DMS153 treated with DMSO at 0.1 percent for 48 hours (cell line): ENCODE data around the gene DEDD.

Experiments used
- DNase-seq: peaks from one replicate; lab custom pipeline; 2025; ENCODE audit not compliant: unreplicated experiment; lab: John Stamatoyannopoulos, UW

DEDD gene

DNA sequence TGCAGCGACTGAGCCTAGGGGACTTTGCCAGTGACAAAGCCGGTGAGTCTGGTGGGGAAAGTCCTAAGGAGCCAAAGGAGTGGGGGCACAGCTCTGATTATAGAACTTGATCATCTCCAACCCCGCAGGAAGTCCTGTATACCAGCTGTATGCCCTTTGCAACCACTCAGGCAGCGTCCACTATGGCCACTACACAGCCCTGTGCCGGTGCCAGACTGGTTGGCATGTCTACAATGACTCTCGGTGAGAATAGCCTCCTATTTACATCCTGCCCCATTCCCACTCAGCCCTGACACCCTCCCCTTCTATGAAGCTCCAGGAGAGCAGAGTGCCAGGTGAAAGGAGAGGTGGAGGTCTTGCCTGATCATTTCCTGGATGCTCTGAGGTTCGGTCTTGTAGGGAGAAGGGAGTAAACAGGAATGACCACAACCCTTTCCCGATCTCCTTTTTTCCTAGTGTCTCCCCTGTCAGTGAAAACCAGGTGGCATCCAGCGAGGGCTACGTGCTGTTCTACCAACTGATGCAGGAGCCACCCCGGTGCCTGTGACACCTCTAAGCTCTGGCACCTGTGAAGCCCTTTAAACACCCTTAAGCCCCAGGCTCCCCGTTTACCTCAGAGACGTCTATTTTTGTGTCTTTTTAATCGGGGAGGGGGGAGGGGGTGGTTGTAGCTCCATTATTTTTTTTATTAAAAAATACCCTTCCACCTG, 32.6 kb upstream of the DEDD start:
- DNase-seq: no peak

DNA sequence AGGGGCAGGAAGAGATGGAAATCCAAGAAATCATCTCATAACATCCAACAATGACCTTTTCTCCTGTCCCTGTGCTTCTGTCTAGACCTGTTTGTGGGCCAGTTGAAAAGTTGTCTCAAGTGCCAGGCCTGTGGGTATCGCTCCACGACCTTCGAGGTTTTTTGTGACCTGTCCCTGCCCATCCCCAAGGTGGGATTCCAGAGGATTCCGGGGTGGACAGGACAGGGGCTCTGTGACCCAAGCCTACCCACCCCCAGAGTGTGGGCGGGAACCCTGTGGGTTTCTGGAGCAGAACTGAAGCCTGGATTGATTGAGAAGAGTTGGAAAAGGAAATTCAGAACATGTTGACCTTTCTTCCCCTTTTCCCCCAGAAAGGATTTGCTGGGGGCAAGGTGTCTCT, 31.3 kb upstream of the DEDD start:
- DNase-seq: no peak

DNA sequence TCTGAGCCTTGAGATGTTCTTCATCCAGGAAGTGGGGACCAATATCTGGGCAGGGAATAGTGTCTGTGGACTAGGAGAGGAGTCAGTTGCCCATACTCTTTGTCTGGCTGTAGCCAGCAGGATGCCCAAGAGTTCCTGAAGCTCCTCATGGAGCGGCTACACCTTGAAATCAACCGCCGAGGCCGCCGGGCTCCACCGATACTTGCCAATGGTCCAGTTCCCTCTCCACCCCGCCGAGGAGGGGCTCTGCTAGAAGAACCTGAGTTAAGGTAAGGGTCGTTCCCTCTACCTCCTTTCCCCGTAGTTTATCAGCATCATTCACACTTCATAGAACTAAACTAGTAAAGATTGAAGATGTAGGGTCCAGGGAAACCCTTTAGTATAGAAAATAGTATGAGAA, 30.3 kb upstream of the DEDD start:
- DNase-seq: no peak

GRCh38 chr1:161162052-161162451, 29.6 kb upstream of the DEDD start:
- DNase-seq: no peak

DNA sequence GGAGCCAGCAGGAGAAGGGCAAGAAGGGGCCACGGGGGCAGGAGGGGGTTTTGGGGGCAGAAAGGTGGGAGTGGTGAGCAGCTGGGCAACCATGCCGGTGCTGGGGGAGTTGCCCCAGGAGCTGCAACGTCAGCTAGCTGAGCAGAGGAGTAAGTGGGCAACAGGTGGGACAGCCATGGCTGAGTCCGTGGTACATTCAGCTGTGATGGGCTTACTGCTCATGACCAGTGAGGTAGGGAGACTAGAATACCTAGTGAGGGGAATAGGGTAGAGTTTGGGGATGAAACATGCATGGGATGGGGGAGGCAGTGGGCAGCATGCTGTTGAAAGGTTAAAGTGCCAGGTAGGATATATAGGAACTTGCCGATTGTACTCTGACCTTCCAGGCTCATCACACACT, 29.2 kb upstream of the DEDD start:
- DNase-seq: no peak

GRCh38 chr1:161160671-161161145, 28.2 kb upstream of the DEDD start:
- no peak for DNase-seq

- no peak for DNase-seq
These were observed 27.4 kb upstream of the DEDD start for GRCh38 chr1:161159913-161160243.

- peak; percentile 96 for DNase-seq
These were observed 26.8 kb upstream of the DEDD start, which contains the start of gene USP21 for GRCh38 chr1:161159087-161159912. Gene USP21 (plus strand): TSS chr1:161159500. CDS start chr1:161160641, 1,141 bp downstream.

- no peak for DNase-seq
These were observed 26.0 kb upstream of the DEDD start for GRCh38 chr1:161158316-161159010.

- DNase-seq: no peak
These were observed 25.4 kb upstream of the DEDD start for GRCh38 chr1:161157867-161158266.

GRCh38 chr1:161153682-161154337, 21.3 kb upstream of the DEDD start, which contains the start of gene UFC1:
Gene UFC1 (plus strand): TSS chr1:161153978. CDS start chr1:161153998, 20 bp downstream.
- DNase-seq: peak; percentile 92

DNA sequence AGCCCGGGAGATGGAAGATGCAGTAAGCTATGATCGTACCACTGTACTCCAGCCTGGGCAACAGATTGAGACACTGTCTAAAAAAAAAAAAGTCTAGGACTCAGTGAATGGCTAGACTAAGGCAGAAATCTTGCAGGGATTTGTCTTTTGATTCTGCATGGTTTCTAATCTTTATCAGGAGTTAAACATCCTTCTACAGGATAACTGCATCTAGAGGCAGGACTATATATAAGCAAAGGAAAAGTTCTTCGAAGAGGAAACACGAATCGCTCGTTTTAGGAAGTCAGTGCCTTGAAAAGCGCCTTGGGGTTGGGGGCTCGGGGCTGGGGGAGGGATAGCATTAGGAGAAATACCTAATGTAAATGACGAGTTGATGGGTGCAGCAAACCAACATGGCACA, 20.7 kb upstream of the DEDD start:
- DNase-seq: no peak

DNA sequence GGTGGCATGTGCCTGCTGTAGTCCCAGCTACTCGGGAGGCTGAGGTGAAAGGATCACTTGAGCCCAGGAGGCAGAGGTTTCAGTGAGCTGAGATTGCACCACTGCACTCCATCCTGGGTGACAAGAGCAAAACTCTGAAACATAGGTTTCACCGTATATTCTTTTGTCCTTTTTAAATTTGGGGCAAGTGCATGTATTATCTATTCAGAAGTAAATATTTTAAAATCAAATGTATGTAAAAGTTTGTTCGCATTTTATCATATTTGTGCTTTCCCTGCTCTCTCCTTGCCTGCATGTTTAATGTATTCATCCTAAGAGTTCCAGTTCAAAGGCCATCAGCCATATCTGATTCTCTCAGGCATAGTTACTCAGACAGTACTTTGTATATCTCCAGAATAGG, 13.4 kb upstream of the DEDD start:
- no peak for DNase-seq

GRCh38 chr1:161140755-161141400, 8.4 kb upstream of the DEDD start:
- no peak for DNase-seq

- DNase-seq: peak; percentile 61
These were observed 7.3 kb upstream of the DEDD start for GRCh38 chr1:161139766-161140165.

GRCh38 chr1:161138431-161138830, 6.0 kb upstream of the DEDD start:
- DNase-seq: no peak

DNA sequence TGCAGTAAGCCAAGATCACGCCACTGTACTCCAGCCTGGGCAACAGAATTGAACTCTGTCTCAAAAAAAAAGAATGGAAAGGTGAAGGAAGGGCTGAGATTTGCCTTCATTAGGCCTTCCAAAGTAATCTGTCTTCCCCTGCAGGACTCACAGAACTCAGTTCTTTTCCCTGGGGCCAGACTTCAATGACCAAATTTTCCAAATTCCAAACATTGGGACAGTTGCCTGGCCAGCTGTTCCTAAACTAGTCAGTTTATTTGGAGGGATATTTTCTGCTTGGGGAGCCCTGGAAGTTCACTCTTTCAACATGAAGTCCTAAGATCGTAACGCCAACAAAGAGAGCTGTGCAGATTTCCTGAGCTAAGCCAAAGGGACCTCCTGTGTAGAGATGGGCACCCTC, 5.4 kb upstream of the DEDD start:
- DNase-seq: no peak

DNA sequence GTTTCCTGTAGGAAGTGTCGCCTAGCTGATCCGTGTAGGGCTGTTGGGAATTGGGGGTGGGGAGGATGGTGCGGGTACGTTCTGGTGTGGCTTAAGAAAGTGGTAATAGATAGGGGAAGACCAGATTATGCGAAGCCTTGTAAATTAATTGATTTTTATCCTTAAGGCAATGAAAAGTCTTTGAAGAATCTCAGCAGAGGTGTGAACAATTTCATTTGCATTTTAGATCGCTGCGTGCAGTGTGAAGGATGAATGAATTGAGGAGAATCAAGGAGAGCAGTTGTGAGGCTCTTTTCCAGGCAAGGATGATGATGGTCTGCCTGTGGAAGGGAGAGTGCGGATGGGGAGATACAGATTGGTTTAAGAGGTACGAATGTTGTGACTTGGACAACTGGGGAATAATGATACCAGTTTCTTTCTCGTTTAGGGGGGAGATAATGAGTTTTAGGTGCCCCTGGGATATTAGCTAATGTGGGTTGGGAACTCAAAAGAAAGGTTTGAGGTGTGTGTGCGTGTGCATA, 813 bp upstream of the DEDD start:
- no peak for DNase-seq

- no peak for DNase-seq
These were observed 701 bp downstream of the DEDD start for GRCh38 chr1:161131523-161132409.
